HG03175 (cell line): ENCODE measurements around the gene CSNK2B.
A peak's percentile ranks its signal among the peaks of the same experiment; 100 is the strongest.

ENCODE experiments used
- ATAC-seq: cut with Tn5 transposase; IDR thresholded peaks from one replicate; pipeline ENCODE4 v1.9.1; 2021; ENCODE audit warnings: mild to moderate bottlenecking, moderate library complexity; ENCODE audit not compliant: unreplicated experiment

CSNK2B gene

DNA sequence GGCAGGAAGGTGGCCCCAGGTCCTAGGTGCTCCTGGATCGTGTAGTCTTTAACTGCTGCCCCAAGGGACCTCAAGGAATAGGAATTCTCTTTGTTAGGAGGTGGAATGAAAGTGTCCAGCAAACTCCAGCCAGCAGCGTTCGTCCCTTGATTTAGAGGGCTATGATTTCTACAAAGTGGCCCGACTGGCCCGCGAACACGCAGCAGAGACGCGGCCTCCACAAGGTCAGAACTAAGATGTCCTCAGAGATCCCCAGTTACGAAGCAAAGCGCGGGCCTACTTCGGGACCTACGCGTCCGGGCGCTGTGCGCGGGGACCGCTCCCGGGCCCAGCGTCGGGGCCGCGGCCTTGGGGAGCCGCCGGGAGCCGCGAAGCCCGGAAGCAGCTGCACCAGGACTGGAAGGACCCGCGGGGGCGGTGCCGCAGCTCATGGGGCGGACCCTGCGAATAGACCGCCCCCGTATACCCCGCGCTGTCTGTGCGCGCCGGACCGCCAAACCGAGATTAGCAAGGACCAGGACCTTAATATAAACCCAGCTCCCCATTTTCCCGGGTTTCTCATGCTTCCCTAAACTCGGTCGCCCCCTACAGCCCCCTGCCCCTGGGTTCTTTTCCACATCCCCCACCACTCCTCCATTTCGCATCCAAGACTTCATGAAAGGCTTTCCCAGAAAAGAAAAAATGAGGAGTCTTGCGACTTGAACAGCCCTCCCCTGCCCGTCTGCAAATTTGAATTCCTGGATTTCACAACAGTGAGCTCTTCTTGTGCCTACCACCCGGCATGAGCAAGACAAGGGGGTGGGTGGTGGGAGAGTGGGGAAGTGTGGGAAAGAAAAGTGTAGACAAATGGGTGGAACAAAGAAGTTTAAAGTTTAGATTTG lies 5.3 kb upstream of the CSNK2B start, which contains the start of gene C6orf47:
Gene C6orf47, minus strand, starts transcription at position 398 of the 881 bp plus-strand sequence. CDS start 831 bp downstream, outside the sequence.
- ATAC-seq = peak; percentile 37

DNA sequence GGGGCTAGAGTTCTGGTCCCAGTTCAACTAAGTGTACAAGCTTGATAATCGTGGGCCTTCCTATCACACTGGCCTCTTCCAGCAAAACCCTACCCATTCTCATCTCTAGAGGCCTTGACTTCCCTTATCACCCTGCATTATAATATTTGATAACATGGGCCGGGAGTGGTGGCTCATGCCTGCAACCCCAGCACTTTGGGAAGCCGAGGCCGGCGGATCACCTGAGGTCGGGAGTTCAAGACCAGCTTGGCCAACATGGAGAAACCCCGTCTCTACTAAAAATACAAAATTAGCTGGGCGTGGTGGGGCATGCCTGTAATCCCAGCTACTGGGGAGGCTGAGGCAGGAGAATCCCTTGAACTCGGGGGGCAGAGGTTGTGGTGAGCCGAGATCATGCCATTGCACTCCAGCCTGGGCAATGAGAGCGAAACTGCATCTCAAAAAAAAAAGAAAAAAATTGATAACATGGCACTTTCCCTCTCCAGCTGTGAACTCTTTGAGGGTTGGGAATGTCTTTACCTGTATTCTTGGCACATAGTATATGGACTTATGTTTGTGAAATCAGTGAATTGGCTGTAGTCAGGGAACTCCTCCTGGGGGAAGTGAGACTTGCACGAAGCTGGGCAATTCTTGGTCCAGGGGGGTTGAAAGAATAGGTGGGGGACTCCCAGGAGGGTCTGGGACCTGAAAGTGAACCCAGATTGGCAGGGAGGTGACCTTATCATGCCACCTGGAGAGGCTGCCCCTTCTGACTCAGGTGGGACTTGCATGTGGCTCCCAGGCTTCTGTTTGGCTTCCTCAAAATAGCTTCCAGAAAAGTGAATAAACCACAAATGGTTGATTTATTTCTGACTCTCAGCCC lies 4.4 kb upstream of the CSNK2B start:
- ATAC-seq = no peak

DNA sequence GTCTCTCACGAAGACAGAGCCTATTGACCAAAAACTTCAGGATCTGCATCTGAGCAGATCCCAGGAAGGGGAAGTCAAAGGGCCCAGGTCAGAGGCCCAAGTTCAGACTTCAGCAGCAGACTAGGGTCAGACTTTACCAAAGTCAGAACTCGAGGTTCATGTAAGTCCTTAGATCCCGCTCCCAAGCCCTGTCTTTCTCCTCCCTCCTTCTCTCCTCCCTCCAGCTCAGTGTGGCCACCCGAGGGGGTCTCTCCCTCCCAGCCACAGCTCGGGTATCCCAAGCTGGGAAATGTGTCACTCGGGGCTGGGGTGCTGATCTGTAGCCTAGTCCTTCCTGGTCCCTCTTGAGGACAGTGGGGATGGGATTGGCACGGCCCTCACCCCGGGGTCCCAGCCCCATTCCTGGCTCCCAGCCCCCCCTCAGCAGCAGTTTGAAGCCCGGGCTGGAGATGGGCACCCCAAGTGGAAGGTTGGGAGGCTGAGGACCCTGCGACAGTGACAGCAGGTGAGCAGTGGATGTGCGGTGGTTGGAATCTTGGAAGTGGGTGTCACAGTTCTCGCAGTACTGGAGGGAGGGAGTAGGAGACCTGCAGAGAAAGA lies 3.7 kb upstream of the CSNK2B start:
- no peak for ATAC-seq

DNA sequence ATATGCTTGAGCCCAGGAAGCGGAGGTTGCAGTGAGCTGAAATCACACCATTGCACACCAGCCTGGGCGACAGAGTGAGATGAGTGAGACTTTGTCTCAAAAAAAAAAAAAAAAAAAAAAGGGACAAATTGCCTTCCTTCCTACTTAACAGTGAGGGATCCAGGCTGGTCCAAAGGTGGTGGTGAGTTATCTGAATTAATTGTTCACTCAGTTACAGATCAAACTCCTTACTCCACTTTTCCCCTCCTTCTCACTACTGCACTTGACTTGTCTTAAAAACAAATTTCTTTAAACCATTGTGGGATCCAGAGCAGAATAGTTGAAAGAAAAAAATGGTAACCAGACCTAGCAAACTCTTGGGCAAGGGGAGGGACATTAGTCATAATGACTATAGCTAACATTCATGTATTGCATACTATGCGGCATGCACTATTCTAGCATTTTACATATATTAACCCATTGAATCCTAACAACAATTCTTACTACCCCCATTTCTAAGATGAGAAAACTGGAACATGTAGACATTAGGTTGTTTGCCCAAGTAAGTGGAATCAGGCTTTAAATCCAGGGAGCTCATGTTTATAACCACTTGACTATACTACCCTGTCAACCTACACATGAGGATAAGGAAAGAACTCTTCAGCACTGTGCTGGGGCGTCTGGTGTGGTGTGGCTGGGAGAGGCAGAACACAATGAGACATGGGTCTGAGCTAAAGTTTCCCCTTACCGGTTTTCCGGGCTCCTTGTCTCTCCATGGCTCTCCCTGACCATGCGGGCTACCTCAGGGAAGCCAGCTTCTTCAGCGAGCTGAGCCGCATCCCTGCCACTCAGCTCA lies 2.5 kb upstream of the CSNK2B start:
- no peak for ATAC-seq

DNA sequence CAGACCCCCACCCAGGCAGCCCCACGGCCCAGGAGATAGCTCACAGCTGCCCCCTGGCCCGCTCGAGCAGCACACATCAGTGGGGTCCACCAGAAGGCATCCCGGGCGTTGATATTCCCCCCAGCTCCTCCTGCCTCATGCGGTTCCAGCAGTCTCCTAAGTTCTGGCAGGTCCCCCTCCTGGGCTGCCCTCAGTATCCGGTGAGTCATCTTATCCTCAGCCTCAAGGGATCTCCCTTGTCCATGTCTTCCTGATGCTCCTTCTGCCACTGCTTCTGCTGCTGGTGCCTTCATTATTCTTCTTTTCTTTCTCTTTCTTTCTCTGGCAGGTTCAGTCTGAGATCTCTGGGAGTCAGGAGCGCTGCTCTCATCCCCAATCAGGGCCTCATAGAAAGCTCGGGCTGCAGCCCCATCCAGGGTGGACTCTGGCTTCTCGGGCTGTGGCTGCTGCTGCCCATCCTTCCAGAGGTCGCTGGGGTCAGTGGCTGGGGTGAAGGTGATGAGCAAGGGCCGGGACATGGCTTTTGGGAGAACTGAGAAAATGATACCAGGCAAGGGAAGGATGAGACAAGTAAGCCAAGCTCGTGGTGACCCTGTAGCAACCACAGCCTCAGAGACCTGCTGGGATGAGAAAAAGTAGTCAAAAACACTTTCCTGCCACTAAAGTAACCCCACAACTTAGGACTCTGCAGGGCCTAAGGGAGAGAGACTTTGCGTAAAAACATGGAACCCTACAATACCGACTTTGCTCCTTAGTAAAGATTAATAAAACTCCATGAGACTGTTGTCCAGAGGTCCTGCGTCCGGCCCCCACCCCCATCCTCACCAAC lies 1.7 kb upstream of the CSNK2B start:
- no peak for ATAC-seq

DNA sequence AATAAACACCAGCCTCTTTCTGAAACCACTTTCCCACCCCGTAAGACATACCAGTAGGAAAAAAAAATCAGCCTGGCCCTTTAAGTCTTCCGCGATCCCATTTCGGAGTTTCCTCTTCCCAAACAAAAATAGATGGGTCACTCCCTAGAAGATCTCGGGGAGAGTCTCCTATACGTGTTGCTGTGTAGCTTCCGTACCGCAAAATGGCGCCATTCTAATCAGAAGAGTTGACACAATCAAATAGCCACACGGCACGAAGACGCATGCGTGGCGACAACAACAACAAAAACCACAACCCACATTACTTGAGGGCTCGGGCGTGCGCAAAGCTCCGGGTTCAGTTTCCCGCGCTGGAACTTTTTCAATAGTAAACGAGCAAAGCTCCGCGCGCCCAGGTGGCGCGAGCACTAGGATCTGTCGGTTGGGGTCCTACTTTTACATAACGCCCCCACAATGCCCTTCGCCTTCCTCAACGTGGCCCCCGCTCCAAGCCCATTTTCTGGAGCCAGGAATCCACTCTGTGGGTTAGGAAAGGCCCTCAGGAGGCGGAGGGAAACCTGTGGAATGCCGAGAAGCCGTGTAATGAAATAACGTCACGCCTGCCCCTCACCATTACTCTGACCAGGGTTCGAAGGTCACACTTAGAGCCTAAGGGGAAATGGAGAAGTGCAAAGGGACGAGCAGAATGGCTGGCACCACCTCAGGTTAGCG lies 935 bp upstream of the CSNK2B start, which contains the start of gene GPANK1:
Gene GPANK1, minus strand, starts transcription at position 208 of the 711 bp plus-strand sequence. CDS start 519 bp downstream, outside the sequence.
- ATAC-seq = peak; percentile 39

DNA sequence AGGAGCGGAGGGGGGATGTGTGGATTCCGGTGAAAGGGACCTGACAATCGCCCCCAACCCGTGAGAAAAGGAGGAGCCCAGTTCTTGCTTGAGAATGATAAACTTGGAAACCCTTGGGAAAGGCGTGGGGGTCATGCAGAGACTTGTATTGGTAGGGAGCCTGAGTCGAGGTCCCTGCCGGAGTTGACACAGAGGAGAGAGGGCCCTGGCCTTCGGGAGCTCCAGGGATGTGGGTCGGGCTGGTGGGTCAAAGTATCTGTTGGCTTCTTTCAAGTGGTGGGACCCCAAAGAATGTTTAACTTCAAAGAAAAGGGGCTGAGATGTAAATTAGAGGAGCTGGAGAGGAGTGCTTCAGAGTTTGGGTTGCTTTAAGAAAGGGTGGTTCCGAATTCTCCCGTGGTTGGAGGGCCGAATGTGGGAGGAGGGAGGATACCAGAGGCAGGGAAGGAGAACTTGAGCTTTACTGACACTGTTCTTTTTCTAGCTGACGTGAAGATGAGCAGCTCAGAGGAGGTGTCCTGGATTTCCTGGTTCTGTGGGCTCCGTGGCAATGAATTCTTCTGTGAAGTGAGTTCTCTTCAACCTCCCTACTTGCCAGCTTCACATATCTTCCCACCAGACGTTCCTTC lies 571 bp downstream of the CSNK2B start:
- ATAC-seq = no peak

DNA sequence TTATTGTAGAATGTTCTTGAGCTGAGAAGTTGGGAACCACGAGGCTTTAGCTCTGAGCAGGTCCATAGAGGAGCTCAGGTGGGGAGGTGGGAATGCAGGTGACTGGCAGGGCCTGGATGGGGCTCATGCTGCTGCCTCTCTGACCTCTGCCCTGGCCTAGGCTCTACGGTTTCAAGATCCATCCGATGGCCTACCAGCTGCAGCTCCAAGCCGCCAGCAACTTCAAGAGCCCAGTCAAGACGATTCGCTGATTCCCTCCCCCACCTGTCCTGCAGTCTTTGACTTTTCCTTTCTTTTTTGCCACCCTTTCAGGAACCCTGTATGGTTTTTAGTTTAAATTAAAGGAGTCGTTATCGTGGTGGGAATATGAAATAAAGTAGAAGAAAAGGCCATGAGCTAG lies 3.8 kb downstream of the CSNK2B start, which contains the start of gene LY6G5B:
Gene LY6G5B, plus strand, starts transcription at position 301 of the 400 bp plus-strand sequence. CDS start 975 bp downstream, outside the sequence.
- ATAC-seq = no peak

DNA sequence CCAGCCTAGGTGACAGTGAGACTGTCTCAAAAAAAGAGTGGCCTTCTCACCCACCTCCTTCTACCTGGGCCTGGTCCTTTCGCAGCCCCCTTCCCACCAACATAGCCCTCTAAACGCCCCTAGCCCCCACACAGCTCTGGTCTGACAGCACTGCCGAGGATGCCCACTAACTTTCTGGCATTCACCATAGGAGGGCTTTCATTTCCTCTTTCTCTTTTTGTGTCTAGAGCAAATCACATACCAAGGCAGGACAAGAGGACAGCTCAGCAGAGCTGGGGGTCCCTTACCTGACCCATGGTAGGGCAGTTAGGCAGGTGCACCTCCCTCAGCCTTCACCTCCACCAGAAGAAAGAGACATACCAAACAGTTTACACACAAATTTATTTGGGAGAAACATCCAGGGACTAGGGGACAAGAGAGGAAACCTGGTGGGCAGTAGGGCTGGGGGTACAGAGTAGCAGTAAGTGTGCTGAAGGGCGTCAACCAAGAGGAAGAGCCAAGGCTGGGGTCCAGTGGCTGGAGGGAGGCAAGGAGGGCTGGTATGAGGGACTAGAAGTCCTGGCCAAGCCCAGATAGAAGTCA lies 10.5 kb downstream of the CSNK2B start:
- ATAC-seq = no peak

DNA sequence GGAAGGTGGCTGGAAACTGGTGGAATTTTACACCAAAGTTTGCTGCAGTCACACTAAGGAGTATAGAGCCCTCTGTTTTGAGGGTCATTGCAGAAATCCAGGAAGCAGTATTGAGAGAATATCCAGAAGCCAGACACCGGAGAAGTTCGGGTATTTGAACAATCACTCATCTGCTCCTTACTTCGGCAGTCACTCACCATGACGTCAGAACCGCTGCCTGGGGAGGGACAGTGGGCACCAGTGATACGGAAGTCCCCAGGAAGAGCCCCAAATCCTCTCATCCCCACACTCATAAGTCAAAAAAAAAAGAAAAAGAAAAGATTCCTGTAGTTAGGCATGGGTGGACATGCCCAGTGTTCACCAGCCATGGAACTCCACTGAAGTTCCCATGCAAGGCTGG lies 11.0 kb downstream of the CSNK2B start:
- ATAC-seq = no peak

DNA sequence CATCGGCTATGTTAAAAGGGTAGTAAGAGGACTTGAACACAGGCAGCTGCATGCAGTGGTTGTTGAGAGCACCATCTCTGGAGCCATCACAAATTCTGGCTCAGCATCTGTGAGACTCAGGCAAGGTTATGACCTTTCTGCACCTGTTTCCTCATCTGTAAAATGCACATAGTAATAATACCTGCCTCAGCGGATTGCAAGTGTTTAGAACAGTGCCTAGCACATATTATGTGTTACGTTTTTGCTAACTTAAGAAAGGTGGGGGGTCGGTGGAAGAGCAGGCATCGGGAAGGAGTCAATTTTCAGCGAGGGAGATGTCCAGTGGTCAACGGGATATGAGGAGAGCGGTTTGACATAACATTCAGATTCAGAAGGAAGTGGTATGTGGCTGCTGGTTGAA lies 12.1 kb downstream of the CSNK2B start:
- no peak for ATAC-seq

DNA sequence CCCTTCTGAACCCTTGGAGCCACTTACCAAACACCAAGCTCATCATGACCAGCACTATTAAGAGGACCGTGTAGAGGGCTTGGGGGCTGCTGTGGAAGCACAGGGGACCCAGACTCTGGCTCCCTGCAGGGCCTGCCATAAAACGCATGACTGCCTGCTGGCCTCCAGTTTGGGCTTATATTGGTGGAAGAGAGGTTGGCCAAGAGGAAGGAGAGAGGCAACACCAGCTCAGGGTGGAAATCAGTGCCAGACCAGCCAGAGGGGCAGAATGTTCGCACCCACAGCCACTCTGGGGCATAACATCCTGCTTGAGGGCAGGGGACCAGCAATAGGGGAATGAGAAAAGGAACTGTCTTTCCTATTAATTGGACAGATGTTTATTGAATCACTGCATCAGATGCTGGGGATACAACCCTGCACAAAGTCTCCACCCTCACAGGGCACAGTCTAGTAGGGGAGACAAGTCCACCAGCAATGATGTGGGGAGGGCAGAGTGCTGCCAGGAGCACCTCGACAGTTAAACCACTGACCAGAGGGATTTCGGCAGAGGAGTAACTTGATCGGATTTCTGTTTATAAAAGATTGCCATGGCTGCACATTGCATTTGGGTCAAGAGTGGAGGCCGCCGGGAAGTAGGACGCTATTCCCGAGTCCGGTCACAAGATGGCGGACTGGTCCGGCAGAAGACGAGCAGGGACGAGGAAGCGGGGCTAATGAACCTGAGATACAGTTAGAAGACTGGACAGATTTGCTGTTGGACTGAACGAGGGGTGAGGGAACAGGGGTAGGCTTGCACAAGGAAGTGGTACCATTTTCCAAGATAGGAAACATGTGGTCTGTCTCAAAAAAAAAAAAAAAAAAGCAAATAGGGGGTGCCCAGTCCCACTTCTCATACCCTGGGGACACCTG lies 14.6 kb downstream of the CSNK2B start, which contains the start of gene LY6G5C:
Gene LY6G5C, minus strand, starts transcription at position 842 of the 909 bp plus-strand sequence. Its CDS starts 694 bp downstream, at position 148.
- ATAC-seq = peak; percentile 41

DNA sequence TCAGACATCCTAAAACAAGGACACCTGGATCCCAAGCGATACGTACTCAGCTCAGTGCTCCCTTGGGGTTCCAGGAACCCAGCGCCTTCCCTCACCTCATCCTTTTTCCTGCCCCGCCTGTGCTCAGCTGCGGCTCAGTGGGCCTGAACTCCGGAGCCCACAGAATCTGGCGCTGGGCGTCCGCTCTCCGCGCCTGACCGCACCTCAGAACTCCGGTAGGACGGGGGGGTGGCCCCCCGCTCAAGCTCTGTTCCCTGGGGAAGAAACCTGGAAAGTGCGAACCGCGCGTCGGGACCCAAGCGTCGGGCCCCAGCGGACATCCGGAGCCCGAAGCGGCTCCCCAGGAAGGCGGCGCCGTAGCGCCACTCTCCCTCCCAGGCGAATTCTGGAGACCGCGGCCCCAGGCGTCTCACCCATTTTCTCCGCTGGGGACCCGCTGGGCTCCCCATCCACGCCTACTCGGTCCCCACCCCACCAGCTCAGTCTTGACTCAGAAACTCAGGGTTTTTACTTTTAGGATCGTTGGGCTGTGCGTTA lies 15.3 kb downstream of the CSNK2B start:
- ATAC-seq = peak; percentile 31

DNA sequence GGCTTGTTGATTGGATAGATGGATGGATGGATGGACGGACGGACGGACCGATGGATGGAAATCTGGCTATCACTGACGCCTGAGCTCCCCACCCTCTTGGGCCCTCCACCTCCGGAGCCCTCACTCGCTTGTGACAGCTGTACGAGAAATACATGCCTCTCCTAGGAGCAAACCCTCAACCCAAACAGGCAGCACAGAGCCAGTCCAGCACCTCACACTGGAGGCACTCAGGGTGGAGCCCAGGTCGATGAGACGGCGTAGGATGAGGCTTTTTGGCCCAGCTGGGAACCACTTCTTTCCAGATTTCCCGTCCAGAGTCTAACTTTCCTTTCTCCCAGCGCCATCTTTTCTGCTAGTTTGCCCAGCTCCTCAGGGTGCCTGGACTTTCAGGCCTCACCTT lies 17.7 kb downstream of the CSNK2B start:
- ATAC-seq = no peak

DNA sequence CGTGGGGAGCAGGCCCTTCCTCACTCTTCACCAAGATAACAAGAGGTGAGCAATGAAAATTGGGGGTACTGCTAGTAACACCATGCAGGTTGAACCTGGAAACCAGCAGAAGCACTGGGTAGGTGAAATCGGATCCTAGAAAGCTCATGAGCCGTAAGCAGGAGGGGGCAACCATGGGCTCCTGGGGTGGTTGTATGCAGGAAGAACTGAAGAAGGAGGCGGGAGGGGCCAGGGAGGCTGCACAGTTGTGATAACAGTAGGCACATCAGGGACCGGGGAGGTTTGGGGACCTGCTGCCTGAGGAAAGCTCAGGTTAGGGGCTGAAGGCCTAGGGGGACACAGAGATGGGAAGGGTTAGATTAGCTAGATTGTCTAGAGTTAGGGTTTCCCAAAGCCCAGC lies 20.6 kb downstream of the CSNK2B start:
- ATAC-seq = no peak

DNA sequence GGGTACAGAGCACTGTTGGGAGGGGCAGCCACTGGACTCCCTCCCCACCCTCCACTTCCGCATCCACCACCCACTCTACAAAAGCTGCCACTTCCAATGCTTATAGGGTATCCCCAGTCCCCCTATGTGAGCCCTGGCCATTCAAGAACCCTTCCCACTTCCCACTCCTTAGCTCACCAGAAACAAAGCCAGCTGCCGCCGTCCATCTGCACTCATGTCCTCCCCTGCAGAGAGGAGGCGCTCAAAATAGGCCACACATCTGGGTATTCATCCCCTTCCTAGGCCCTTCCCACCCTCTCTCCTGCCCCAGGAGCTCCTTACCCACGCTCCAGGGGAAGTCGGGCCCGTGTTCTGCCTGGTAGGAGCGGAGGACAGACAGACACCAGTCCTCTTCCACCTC lies 21.4 kb downstream of the CSNK2B start:
- ATAC-seq = no peak
